ENCODE measurements around the gene APOBEC4.
"Not testable (repeated sequence)": the region's sequence is repeated elsewhere in the genome, so short reads cannot be mapped to it uniquely, and the experiment has no call there.

The APOBEC4 gene

DNA sequence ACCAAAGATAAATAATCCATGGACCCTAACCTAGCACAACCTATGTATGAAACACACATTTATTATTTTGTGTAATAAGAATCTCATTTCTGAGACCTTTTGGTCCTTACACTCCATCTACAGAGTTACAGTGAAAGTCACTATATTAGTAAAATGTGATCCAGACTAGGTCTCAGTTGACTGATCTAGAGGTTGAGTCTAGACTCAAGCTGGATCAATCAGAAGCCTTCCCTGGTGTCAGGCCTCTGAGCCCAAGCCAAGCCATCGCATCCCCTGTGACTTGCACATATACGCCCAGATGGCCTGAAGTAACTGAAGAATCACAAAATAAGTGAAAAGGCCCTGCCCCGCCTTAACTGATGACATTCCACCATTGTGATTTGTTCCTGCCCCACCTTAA, 40.1 kb downstream of the APOBEC4 start:
- H3K4me3 ChIP-seq; H3K4me1 ChIP-seq; H3K9me3 ChIP-seq; in situ Hi-C loops (cut with MboI; ENCODE audit: low sequenced_read_pairs); DNase-seq (ENCODE audit: low spot score in 2 of 2); H3K27me3 ChIP-seq (ENCODE audit: low read depth); H3K36me3 ChIP-seq (replicated peaks): not testable (repeated sequence)

DNA sequence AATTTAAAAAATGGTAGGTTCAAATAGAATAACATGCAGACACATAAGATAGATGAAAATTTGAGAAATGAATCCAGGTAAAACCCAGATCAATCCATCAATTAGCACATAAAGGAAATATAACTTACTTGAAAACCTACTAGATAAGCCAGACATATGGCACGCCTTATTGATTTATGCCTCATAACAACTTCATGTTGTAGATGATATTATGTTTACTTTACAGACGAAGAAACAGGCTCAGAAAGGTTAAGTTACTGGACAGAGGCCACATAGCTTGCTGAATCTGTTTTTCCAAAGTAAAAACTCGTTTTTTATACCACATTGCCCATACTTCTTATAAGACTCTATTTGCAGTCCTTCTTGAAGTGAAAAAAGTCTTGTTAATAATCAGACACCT, 40.7 kb downstream of the APOBEC4 start:
- no peak for DNase-seq (ENCODE audit: low spot score in 2 of 2)
- Histone ChIP-seq H3K27me3 (ENCODE audit: low read depth) (no peaks in the 10 kb centered on the region), H3K36me3 (replicated peaks) (no peaks in the 10 kb centered on the region), H3K4me3 (no peak overlapping the region), H3K4me1 (no peaks in the 10 kb centered on the region), H3K9me3 (no peaks in the 10 kb centered on the region)
- in situ Hi-C loops (cut with MboI; ENCODE audit: low sequenced_read_pairs) = no loop called here

DNA sequence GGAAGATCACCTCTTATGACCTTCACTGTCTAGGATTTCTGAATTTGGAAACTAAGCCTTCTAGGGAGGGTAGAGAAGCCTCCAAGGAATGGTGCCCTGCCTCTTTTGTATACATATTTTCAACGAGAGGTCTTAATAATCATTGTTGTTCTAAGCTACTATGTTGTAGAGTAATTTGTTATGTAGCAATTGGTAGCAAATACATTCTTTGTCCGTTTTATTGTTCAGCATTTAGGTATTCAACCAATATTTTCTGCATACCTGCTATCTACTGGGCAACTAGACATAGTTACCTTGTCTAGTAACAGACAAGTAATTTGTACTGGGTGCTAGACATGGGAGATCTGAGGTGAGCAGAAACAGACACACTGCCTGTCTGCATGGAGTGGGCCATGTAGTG, 42.1 kb downstream of the APOBEC4 start:
- no peak for DNase-seq (ENCODE audit: low spot score in 2 of 2)
- H3K9me3 ChIP-seq = no peaks in the 10 kb centered on the region
- in situ Hi-C loops (cut with MboI; ENCODE audit: low sequenced_read_pairs) = no loop called here
- no peaks in the 10 kb centered on the region for H3K27me3 ChIP-seq (ENCODE audit: low read depth)
- no peaks in the 10 kb centered on the region for H3K4me1 ChIP-seq
- no peaks in the 10 kb centered on the region for H3K36me3 ChIP-seq (replicated peaks)
- no peak overlapping the region for H3K4me3 ChIP-seq

DNA sequence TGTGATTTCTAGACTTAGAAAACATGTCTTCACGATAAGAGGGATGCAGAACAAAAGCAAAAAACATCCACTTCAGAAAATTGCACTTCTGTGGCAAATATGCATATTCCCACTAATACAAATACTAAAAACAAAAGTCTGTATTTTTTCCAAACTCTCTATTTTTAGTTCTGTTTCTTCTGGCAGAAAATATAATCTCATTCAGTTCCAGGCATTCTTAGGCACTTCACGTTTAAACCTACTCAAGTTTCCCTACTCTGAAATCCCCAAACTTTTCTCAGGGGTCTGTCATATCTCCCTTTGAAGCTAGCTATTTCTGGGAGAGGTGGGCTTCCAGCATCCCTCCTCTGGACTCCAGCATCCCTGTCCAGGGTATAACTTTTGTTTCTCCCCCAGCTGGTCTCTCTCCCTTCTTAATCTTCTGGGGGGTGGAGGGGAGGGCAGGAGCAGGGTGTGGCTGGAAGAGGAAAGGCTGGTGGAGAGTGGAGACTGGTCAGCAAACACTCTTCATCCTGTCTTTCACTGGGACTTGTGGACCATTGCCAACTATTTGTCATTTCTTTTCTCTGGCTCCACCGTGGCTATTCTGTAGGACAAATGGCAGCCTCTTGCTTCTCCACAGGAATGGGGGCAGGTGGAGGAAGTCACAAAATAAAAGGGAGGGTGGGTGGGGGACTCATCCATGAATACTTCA, 43.2 kb downstream of the APOBEC4 start:
- in situ Hi-C loops (cut with MboI; ENCODE audit: low sequenced_read_pairs) = no loop called here
- Histone ChIP-seq H3K4me1 (no peaks in the 10 kb centered on the region), H3K27me3 (ENCODE audit: low read depth) (no peaks in the 10 kb centered on the region), H3K9me3 (no peaks in the 10 kb centered on the region), H3K4me3 (no peak overlapping the region), H3K36me3 (replicated peaks) (no peaks in the 10 kb centered on the region)
- no peak for DNase-seq (ENCODE audit: low spot score in 2 of 2)

DNA sequence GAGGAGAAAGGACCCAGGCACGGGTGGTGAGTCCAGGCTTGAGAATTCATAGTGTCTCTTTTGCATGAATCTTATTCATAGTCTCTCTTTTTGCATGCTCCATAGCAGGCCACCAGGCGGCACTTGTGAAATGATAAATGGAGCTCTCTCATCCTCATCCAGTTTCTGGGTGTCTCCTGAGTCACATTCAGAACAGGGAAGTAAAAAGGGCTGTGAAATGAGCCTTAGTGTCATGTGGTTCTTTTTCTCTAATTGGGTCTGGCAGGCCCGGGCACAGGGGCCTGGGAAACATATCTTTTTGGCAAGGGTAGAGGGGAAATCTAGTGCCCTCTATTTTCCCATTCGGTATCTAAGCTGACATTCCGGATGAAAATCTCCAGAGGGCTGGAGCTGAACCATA, 43.8 kb downstream of the APOBEC4 start:
- in situ Hi-C loops (cut with MboI; ENCODE audit: low sequenced_read_pairs) = no loop called here
- no peaks in the 10 kb centered on the region for H3K9me3 ChIP-seq
- no peaks in the 10 kb centered on the region for H3K27me3 ChIP-seq (ENCODE audit: low read depth)
- peak; percentile 37 to 50 for DNase-seq (ENCODE audit: low spot score in 2 of 2)
- H3K4me3 ChIP-seq = no peak overlapping the region
- H3K36me3 ChIP-seq (replicated peaks) = no peaks in the 10 kb centered on the region
- no peaks in the 10 kb centered on the region for H3K4me1 ChIP-seq

DNA sequence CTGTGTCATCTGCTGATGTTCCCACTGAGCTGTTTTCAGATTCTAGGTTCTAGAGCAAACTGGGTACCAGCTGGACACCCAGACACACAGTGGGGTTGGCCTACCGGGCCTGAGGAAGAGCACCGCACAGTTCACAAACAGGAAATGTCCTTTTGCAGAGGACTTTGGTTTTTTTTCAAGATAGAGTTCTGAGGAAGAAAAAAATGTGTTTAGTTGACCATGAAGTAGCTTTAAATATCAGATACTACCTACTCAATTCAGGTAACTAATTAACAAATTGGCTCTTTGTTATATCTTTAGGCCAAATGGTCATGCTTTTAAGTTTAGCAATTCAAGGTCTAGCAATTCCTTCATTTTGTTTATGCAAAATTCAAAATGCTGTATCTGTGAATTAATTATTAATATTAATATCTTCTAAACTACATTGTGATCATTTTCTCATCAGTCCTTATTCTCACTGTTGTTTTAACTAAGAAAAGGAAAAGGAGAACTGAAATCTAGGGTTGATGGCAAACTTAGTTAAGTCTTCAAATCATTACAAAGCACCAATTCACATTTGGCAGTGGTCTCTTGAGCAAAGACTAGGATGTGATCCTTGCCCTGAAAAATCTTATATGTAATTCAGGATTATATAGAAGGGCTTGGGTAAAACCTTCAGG, 45.7 kb downstream of the APOBEC4 start:
- in situ Hi-C loops (cut with MboI; ENCODE audit: low sequenced_read_pairs) = no loop called here
- Histone ChIP-seq H3K4me1 (no peaks in the 10 kb centered on the region), H3K27me3 (ENCODE audit: low read depth) (no peaks in the 10 kb centered on the region), H3K4me3 (no peak overlapping the region), H3K9me3 (no peaks in the 10 kb centered on the region), H3K36me3 (replicated peaks) (no peaks in the 10 kb centered on the region)
- DNase-seq (ENCODE audit: low spot score in 2 of 2) = no peak

DNA sequence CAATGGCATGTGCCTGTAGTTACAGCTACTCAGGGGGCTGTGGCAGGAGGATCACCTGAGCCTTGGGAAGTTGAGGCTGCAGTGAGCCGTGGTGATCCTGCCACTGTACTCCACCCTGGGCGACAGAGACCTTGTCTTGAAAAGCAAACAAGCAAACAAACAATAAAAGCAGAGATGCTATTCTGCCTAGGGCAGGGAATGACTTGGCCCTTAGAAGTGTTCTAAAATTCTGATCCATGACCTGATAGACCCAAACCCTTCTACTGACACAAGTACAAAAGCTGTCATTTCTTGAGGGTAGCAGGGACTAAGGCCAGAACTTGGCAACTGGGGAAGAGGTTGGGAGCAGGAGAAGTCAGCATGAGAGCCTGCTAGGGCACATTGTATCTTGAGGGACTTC, 47.2 kb downstream of the APOBEC4 start:
- DNase-seq (ENCODE audit: low spot score in 2 of 2) = no peak
- Histone ChIP-seq H3K36me3 (replicated peaks) (no peaks in the 10 kb centered on the region), H3K4me1 (no peaks in the 10 kb centered on the region), H3K27me3 (ENCODE audit: low read depth) (no peaks in the 10 kb centered on the region), H3K9me3 (no peaks in the 10 kb centered on the region), H3K4me3 (no peak overlapping the region)
- in situ Hi-C loops (cut with MboI; ENCODE audit: low sequenced_read_pairs) = no loop called here

DNA sequence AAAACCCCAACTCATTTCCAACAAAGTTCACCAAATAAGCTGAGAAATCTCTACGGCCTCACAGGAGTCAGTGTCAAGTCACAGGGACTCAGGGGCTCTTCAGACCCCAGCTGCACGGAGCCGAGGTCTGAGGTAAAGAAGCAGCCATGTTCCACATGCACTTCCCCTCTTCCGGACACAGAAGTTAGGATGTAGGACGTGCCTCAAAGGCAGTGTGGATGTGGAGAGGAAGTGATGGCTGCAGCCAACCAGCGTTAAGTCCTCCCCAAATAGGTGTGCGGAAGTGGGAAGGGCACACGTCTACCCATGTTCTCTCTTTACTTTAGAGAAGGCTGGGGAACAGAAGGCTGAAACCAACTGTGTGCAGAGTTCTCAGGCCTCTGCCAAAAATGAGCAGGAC, 48.3 kb downstream of the APOBEC4 start:
- no peak for DNase-seq (ENCODE audit: low spot score in 2 of 2)
- in situ Hi-C loops (cut with MboI; ENCODE audit: low sequenced_read_pairs) = no loop called here
- Histone ChIP-seq H3K4me3 (no peak overlapping the region), H3K4me1 (no peaks in the 10 kb centered on the region), H3K36me3 (replicated peaks) (no peaks in the 10 kb centered on the region), H3K9me3 (no peaks in the 10 kb centered on the region), H3K27me3 (ENCODE audit: low read depth) (no peaks in the 10 kb centered on the region)

DNA sequence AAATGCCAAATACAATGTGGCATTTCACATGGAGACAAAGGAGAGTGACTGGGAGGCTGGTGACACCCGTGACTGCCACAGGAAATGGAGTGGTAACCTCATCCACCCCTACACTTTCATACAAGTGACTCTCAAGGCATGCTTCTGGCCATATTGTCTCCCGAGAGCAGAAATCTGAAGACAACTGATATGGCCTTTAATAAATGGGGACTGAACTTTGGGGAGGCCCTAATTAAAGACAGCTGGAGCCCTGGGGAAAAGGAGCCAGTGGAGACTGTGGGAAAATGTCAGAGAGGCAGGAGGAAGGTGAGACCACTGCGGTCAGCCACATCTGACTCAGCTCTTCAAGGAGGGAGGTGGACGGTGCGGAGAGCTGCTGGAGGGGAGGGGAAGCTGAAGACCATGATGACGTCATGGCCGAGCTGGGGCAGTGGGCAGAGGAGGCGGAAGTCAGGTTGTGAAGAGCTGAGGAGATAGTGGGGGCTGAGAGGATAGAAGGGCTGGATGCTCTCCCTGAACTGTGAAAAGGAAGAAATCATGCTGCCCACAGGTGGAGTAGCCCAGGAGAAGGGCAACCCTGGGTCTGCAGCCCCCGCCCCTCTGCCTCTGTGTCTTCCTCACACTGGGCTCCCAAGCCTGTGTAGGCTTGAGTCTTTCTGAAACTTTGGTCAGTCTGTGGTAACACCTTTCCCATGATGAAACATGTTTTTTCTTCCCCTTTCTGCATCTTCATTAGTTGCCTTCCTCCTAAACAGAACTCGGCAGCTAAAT, 48.9 kb downstream of the APOBEC4 start:
- Histone ChIP-seq H3K4me1 (no peaks in the 10 kb centered on the region), H3K36me3 (replicated peaks) (no peaks in the 10 kb centered on the region), H3K4me3 (no peak overlapping the region), H3K27me3 (ENCODE audit: low read depth) (no peaks in the 10 kb centered on the region), H3K9me3 (no peaks in the 10 kb centered on the region)
- in situ Hi-C loops (cut with MboI; ENCODE audit: low sequenced_read_pairs) = no loop called here
- no peak for DNase-seq (ENCODE audit: low spot score in 2 of 2)

DNA sequence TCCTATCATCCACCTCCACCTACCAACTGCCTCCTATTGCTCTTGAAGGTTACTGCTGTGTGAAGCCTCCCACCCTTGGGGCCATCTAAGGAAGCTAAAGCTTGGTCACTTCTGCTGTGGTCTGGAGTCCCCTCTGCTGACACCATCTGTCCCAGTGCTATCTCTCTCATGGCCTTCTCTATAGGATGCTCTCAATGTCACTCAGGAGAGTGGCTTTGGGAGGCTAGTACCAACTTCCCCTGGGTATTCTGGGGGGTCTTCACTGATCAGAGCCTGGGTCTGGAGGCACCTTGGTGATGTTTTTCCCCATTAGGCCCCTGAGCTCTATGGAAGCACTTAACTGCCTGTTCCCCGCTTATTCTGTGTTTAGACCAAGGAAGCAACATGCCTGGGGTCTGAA, 50.6 kb downstream of the APOBEC4 start:
- in situ Hi-C loops (cut with MboI; ENCODE audit: low sequenced_read_pairs) = no loop called here

DNA sequence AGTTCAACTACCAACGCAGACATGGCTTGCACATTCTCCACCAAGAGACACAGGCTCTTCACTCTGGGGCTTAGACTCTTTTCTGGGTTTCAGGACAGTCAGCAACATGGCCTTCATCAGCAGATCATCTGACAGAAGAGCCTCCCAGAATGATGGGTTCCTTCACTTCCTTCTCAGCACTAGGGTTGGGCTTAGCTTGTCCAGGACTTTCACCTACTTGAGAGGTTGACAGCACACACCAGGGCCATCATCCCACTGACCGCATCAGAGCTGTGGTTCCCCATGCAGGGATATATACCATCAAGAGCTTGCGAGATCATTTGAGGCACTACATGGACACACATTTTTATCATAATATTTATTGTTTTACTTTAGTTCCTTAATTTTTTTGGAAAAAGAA, 52.5 kb downstream of the APOBEC4 start:
- in situ Hi-C loops (cut with MboI; ENCODE audit: low sequenced_read_pairs) = no loop called here
- Histone ChIP-seq H3K4me3 (no peak overlapping the region), H3K36me3 (replicated peaks) (no peaks in the 10 kb centered on the region), H3K4me1 (no peaks in the 10 kb centered on the region), H3K27me3 (ENCODE audit: low read depth) (no peaks in the 10 kb centered on the region), H3K9me3 (no peaks in the 10 kb centered on the region)
- DNase-seq (ENCODE audit: low spot score in 2 of 2) = no peak

More for the DNA sequence above, 50.6 kb downstream of the APOBEC4 start:
- Histone ChIP-seq H3K36me3 (replicated peaks) (no peaks in the 10 kb centered on the region), H3K4me3 (no peak overlapping the region), H3K27me3 (ENCODE audit: low read depth) (no peaks in the 10 kb centered on the region), H3K9me3 (no peaks in the 10 kb centered on the region), H3K4me1 (no peaks in the 10 kb centered on the region)
- no peak for DNase-seq (ENCODE audit: low spot score in 2 of 2)

DNA sequence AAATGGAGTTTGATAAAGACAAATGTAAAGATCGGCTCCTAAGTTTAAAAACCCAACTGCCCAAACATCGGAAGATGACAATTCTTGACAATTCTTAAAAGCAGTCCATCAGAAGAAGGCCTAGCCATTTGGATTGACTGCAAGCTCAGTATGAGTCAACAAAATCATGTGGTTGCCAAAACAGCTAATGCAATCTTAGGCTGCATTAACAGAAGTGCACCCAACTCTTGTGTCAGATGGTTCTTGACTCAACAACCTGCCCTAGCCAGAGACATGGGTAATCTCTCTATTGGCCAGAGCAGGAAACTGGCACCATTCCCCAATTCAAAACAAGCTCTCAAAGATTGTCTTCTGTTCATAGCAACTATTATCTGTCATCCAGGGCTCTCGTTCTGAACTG, 53.0 kb downstream of the APOBEC4 start:
- H3K27me3 ChIP-seq (ENCODE audit: low read depth) = no peaks in the 10 kb centered on the region
- DNase-seq (ENCODE audit: low spot score in 2 of 2) = no peak
- no peaks in the 10 kb centered on the region for H3K36me3 ChIP-seq (replicated peaks)
- H3K4me1 ChIP-seq = no peaks in the 10 kb centered on the region
- no peaks in the 10 kb centered on the region for H3K9me3 ChIP-seq
- in situ Hi-C loops (cut with MboI; ENCODE audit: low sequenced_read_pairs) = no loop called here
- H3K4me3 ChIP-seq = no peak overlapping the region

DNA sequence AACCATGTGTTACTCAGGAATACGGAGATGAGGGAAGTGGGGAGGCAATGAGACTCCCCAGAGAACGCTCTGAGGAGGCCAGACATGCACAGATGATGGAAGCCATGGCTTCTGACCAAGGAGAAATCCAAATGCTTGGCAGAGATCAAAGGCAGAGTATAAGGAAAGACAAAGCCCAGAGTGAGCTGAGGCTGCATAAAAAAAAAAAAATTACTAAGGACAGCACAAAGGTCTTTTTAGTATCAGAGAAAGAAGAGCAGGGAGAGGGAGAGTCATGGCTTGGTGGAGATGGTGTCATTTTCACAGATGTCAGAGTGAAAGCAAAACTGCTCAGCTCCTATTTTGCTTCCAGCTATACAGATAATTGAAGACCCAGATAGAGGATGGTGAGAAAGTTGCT, 54.7 kb downstream of the APOBEC4 start:
- no peak for DNase-seq (ENCODE audit: low spot score in 2 of 2)
- Histone ChIP-seq H3K9me3 (no peaks in the 10 kb centered on the region), H3K4me3 (no peak overlapping the region), H3K36me3 (replicated peaks) (no peaks in the 10 kb centered on the region), H3K27me3 (ENCODE audit: low read depth) (no peaks in the 10 kb centered on the region), H3K4me1 (peaks cover 7% of the 10 kb centered on the region; the same call in 1 of the 2 replicates)
- in situ Hi-C loops (cut with MboI; ENCODE audit: low sequenced_read_pairs) = no loop called here

DNA sequence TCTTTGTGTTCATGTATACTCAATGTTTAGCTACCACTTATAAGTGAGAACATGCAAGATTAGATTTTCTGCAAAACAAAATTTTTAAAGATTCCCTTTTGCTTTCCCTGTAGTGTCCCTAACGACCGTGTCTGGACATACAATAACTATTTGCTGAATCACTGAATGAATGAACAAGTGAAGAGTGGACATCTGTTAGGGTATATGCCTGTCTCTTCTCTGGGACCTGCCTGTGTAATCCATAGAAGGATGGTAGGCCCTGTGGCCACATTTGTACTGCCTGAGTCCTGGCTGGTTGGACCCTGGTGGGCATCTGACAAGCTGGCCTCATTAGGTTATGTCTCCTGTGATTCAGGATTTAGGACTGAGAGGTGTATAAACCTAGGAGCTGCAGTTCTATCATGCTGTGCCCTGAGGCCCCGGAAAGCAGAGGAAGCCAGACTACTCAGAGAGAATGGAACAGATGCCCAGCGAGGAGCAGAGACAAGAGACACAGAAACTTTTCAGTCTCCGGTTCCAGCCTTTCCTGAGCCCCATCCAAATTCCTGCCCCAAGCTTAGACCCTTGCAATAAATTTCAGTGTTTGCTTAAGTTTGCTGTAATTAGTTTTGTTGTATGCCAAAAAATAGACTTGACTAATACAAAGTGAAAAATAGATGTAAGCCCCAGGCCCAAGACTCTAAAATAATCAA, 55.3 kb downstream of the APOBEC4 start:
- in situ Hi-C loops (cut with MboI; ENCODE audit: low sequenced_read_pairs) = no loop called here

More for the DNA sequence above, 55.3 kb downstream of the APOBEC4 start:
- no peaks in the 10 kb centered on the region for H3K36me3 ChIP-seq (replicated peaks)
- no peaks in the 10 kb centered on the region for H3K9me3 ChIP-seq
- H3K27me3 ChIP-seq (ENCODE audit: low read depth) = no peaks in the 10 kb centered on the region
- no peak overlapping the region for H3K4me3 ChIP-seq
- DNase-seq (ENCODE audit: low spot score in 2 of 2) = no peak
- H3K4me1 ChIP-seq = peaks cover 7% of the 10 kb centered on the region; the same call in 1 of the 2 replicates

Measured in HAP-1 (cell line).